Neural cell (in vitro differentiated cells): ENCODE measurements around the gene E2F4.

ENCODE experiments used
- EZH2 ChIP-seq: fragments of 200-600, 300-800 bp; shearing (Covaris generic), sonication (generic); IDR thresholded peaks from 2 replicates; pipeline ENCODE4 v1.6.1; 2014; ENCODE audit warnings: antibody characterized with exemption, low read length, borderline replicate concordance, mild to moderate bottlenecking; ENCODE audit not compliant: insufficient read depth, poor library complexity, severe bottlenecking
- POLR2AphosphoS5 ChIP-seq: IDR thresholded peaks from 2 replicates; pipeline ENCODE4 v1.6.1; 2012
- TF ChIP-seq, protein P1 (sequence below): fragments of 450-650 bp; IDR thresholded peaks from 2 replicates; pipeline ENCODE4 v1.5.1; 2014; ENCODE audit warnings: antibody characterized with exemption, mild to moderate bottlenecking, moderate library complexity; ENCODE audit not compliant: poor library complexity, severe bottlenecking

DNA sequence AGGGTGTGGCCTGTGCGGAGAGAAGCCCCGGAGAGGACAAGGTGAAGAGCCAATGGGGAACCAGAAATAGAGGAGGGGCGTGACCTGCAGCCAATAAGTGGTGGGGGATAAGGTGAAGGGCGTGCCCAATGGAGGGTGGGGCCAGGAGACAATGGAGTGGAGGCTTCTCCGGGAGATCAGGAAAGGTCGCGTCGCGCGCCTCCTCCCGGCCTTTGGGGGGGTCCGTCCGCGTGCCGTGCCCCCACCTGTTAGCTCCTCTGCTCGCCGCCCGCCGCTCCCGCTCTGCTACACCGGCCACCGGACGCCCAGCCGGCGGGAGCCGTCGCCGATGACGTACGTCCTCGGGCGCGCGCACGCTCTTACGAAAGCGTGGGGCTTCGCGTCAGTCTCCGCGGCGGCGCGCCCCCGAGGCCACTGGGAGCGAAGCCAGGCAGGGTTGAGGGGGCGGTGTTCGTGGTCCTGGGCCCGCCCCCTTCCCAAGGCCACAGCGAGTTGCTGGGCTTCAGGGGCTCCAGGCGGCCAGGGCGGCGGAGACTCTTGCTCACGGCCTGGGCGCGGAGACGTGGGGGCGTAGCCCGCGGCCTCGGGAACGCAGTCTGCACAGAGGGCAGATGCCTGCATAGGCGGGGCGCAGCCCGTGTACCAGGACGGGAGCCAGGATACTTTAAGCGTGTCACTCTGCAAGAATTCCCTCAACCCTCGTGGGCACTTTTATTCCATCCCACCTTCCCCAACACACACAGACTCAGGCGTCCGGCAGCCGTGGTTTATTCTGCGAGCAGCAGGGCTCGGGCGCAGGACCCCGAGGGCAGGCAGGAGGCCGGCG is 8.1 kb upstream of the E2F4 start, which contains the start of gene MATCAP1:
- TF ChIP-seq EZH2 (no peak), POLR2AphosphoS5 (peak; percentile 96)
- TF ChIP-seq, protein P1, sequence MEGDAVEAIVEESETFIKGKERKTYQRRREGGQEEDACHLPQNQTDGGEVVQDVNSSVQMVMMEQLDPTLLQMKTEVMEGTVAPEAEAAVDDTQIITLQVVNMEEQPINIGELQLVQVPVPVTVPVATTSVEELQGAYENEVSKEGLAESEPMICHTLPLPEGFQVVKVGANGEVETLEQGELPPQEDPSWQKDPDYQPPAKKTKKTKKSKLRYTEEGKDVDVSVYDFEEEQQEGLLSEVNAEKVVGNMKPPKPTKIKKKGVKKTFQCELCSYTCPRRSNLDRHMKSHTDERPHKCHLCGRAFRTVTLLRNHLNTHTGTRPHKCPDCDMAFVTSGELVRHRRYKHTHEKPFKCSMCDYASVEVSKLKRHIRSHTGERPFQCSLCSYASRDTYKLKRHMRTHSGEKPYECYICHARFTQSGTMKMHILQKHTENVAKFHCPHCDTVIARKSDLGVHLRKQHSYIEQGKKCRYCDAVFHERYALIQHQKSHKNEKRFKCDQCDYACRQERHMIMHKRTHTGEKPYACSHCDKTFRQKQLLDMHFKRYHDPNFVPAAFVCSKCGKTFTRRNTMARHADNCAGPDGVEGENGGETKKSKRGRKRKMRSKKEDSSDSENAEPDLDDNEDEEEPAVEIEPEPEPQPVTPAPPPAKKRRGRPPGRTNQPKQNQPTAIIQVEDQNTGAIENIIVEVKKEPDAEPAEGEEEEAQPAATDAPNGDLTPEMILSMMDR = no peak
